ENCODE results near the gene RAD54L.
"Not testable (repeated sequence)": the region's sequence is repeated elsewhere in the genome, so short reads cannot be mapped to it uniquely, and the experiment has no call there.

GRCh38 chr1:46243831-46244230 is 3.7 kb upstream of the RAD54L start:
- TF ChIP-seq EP300 (conservative IDR thresholded peaks at IDR 0.05; ENCODE audit: poor library complexity, severe bottlenecking); REST (IDR thresholded peaks at IDR 0.05; ENCODE audit: borderline replicate concordance); EZH2 (IDR thresholded peaks at IDR 0.05; ENCODE audit: borderline replicate concordance, insufficient read depth, low read length, poor library complexity, severe bottlenecking): not testable (repeated sequence)
